Tibial artery (tissue), 4 donors: ENCODE measurements around the gene PICK1.

Source experiments
- DNase-seq, 2 donors: peaks; one replicate each; pipeline ENCODE4 v3.0.0-alpha.2; 2019
- H3K27ac ChIP-seq, 2 donors: fragments of 200-600 bp; sonication (generic) in 1 of 2; 1 replicate in 1 of 2; 2 replicates in 1 of 2; pipeline ENCODE4 v1.5.1; 2018 to 2019; ENCODE audit warnings: mild to moderate bottlenecking in 1 of 2
- H3K27me3 ChIP-seq, 2 donors: fragments of 200-600 bp; sonication (generic) in 1 of 2; one replicate each; pipeline versions ENCODE4 v1.5.1 to v1.6.0; 2016 to 2019
- H3K36me3 ChIP-seq, 3 donors: fragments of 200-600 bp; sonication (generic) in 2 of 3; one replicate each; pipeline ENCODE4 v1.5.1; 2016 to 2019; ENCODE audit warnings: mild to moderate bottlenecking in 2 of 3
- H3K4me1 ChIP-seq, 4 donors: fragments of 200-600 bp; sonication (generic) in 2 of 4; 1 replicate in 3 of 4; 2 replicates in 1 of 4; pipeline ENCODE4 v1.5.1; 2016 to 2019
- H3K4me3 ChIP-seq, 2 donors: fragments of 200-600 bp; sonication (generic) in 1 of 2; 1 replicate in 1 of 2; 2 replicates in 1 of 2; pipeline ENCODE4 v1.5.1; 2018 to 2019; ENCODE audit warnings: mild to moderate bottlenecking in 2 of 2
- H3K9me3 ChIP-seq, 3 donors: fragments of 200-600 bp; sonication (generic) in 1 of 3; one replicate each; pipeline ENCODE4 v1.5.1; 2016 to 2019
- CTCF ChIP-seq, 2 experiments: fragments of 200-600 bp in 1 of 2; fragments of 450-650 bp in 1 of 2; IDR thresholded peaks; one replicate each; pipeline ENCODE4 v1.5.1; 2017 to 2019; ENCODE audit warnings: antibody characterized with exemption in 2 of 2, mild to moderate bottlenecking in 1 of 2, moderate library complexity in 1 of 2
- intact Hi-C: fragments of 100-400 bp; cut with DNase I; formaldehyde crosslinking; loops from one replicate; pipeline ENCODE4 v1.15.0; 2023; ENCODE audit warnings: low total_unique reads

PICK1 gene

GRCh38 chr22:38056969-38057891, at the start of gene PICK1:
Gene PICK1, plus strand, starts transcription at chr22:38057404. Its CDS starts 406 bp downstream, at chr22:38057810.
- peaks cover 5 to 36% (median 7%) of the 10 kb centered on the region in 3 donors for H3K36me3 ChIP-seq
- peaks cover 0 to 23% (median 15%) of the 10 kb centered on the region in 4 donors for H3K4me1 ChIP-seq
- H3K4me3 ChIP-seq = peak within 1 kb of the TSS; percentile 59 to 78
- H3K27ac ChIP-seq = peak within 1 kb of the TSS; percentile 92 to 93
- DNase-seq = peak; percentile 95 to 97
- intact Hi-C loops = no loop called here
- peak in 1 of 2 experiments; percentile 17 for TF ChIP-seq CTCF (IDR thresholded peaks at IDR 0.05)
- H3K9me3 ChIP-seq = no peaks in the 10 kb centered on the region
- H3K27me3 ChIP-seq = peaks cover 0 to 2% of the 10 kb centered on the region in 2 donors

GRCh38 chr22:38009000-38009806, 48.0 kb upstream of the PICK1 start:
- Histone ChIP-seq H3K9me3 (no peaks in the 10 kb centered on the region), H3K36me3 (no peaks in the 10 kb centered on the region), H3K27ac (no peak overlapping the region), H3K4me1 (no peaks in the 10 kb centered on the region), H3K4me3 (no peak overlapping the region), H3K27me3 (no peaks in the 10 kb centered on the region)
- intact Hi-C loops = no loop called here
- DNase-seq = no peak
- TF ChIP-seq CTCF (IDR thresholded peaks at IDR 0.05) = no peak

- H3K27me3 ChIP-seq = no peaks in the 10 kb centered on the region
- TF ChIP-seq CTCF (IDR thresholded peaks at IDR 0.05) = no peak
- intact Hi-C loops = no loop called here
- H3K36me3 ChIP-seq = no peaks in the 10 kb centered on the region
- H3K27ac ChIP-seq = no peak overlapping the region
- H3K9me3 ChIP-seq = no peaks in the 10 kb centered on the region
- peaks cover 0 to 20% (median 9%) of the 10 kb centered on the region in 4 donors for H3K4me1 ChIP-seq
- no peak overlapping the region for H3K4me3 ChIP-seq
- DNase-seq = no peak
These were observed 44.6 kb upstream of the PICK1 start for GRCh38 chr22:38012604-38013072.

GRCh38 chr22:38014083-38014482, 43.1 kb upstream of the PICK1 start:
- intact Hi-C loops = no loop called here

More at GRCh38 chr22:38014083-38014482, 43.1 kb upstream of the PICK1 start:
- Histone ChIP-seq H3K9me3 (no peaks in the 10 kb centered on the region), H3K27ac (no peak overlapping the region), H3K27me3 (no peaks in the 10 kb centered on the region), H3K4me1 (peaks cover 0 to 23% (median 11%) of the 10 kb centered on the region in 4 donors), H3K4me3 (no peak overlapping the region), H3K36me3 (no peaks in the 10 kb centered on the region)
- TF ChIP-seq CTCF (IDR thresholded peaks at IDR 0.05) = no peak
- DNase-seq = no peak
